HG03025 (cell line): ENCODE results near the gene MYO1A.

Experiments used
- ATAC-seq: cut with Tn5 transposase; IDR thresholded peaks from one replicate; pipeline ENCODE4 v1.9.1; 2021; ENCODE audit warnings: mild to moderate bottlenecking, moderate library complexity; ENCODE audit not compliant: unreplicated experiment, low FRiP score

The MYO1A gene

DNA sequence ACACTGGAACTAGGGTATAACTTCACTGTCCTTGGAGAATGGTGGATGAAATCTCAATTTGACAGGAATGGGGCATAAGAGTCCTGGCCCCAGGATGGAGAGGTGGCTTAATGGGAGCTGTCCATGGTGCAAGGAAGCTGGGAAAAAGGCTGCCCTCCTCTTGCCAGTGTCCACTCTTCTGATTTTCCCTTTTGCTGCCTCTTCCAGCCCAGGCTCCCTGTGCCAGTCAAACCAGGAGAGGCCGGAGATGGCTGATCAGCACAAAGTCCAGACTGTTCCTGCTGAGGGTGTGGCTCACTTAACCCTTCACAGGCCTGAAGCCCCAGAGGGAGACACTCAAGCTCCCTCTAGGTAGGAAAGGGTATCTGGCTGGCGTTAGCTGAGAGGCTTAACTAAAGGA, at the start of gene MYO1A:
TSS of gene MYO1A (minus strand) at position 240 of the 400 bp plus-strand sequence. CDS start 1,806 bp downstream, outside the sequence.
- no peak for ATAC-seq

DNA sequence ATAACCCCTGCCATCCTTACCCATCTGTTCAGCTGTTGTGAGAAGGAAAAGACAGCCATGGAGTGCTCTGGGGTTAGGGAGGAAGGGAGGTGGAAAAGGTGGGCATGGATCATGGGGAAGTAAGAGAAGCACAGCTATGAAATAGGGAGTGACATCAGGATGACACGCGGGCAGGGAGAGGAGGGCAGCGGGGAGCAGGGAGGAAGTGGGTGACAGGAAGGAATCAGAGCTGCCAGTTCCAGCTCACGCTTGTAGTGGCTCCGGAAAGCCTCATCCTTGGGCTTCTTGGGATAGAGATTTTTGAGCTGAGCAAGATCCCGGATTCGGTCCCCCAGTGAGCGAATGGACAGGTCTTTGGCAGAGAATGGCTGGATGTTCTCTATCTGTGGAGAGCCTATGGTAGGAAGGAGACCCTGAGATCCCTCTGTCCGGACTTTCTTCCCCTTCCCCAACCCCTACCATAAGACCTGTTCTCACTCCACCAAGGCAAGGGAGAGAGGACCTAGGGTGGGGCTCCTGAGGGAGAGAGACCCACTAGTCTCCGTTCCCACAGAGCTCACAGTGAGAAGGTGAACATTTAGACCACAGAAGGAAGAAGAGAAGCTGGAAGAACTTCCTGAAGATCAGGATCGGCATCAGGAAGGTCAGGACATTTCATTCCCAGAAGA, 49.3 kb upstream of the MYO1A start:
- ATAC-seq, result no peak

DNA sequence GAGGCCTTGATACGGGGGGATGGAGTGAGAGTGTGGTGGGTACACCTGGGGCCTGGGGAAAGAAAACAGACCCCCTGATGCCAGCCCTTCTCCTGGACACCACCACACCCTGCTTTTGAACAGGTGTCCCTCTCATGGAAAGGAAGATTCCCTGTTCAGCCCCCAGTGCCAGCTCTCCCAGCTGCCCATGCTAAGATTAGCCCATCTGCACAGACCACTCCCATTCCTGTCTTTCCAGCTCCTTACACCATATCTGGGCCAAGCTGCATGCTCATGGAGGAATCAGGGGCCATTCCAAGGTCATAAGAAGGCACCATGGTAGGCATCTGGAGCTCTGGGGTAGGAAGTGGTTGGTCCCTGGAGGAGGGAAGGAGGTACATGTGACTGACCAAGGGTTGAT, 48.6 kb upstream of the MYO1A start:
- no peak for ATAC-seq

DNA sequence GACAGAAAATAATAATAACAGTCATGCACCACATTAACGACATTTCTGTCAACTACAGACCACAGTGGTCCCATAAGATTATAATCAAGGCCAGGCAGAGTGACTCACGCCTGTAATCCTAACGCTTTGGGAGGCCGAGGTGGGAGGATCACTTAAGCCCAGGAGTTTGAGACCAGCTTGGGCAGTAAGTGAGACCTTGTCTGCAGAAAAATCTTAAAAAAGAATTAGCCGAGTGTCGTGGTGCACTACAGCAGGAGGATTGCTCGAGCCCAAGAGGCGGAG, 47.6 kb upstream of the MYO1A start:
- no peak for ATAC-seq

DNA sequence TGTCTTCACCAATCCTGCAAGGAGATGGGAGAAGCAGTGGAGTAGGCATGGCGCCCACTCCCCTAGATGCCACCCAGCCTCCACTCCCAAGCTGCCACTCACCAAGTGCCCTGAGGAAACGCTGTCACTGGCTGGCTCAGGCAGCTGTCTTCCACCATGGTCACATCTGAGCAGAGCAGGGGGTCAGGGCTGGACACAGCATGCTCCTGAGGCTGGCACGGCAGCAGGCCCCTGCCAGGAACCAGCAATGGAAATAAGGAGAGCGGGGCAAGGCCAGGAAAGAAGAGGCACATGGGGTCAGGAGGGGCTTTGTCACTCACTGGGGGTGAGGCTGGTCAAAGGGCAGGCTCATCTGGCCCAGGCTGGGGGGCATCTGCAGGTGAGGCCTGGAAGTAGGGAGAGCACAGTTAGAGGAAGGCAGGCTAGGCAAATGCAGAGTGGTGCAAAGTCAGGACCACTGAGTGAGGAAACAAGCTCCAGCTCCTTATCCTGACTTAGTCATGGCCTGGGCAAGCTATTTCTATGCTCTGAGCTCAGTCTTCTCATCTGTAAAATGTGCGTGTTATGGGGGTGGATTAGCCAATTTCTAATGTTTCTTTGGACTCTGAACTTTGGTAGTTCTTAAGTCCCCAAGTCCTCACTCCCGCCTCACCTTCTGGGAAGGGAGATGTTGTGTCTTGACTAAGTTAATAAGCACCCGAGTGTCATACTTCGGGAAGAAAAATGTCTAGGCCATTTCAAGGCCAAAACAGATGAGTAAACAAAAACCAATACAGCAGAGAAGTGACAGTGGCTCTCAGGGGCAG, 47.0 kb upstream of the MYO1A start:
- no peak for ATAC-seq

DNA sequence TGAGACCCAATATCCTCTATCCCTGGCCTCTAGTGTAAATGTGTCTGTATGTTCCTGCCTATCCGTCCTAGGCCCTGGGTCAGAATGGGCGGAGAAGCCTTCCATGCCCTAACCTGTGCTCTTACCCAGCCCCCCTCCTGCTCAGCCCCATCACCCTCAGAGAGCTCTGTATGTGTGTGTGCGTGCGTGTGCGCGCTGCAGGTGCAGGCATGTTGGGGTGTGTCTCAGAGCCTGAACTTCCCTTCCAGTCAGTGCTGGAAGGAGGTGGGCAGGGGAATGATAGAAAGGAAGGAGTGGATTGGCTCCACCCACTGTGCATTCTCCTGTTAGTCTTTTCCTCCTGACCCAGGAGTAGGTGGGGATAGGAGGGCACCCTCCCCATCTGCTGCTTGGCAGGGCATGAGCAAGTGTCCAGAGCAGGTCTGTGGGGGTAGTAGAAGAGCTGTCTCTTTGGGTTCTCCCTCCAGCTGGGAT, 46.2 kb upstream of the MYO1A start:
- no peak for ATAC-seq

DNA sequence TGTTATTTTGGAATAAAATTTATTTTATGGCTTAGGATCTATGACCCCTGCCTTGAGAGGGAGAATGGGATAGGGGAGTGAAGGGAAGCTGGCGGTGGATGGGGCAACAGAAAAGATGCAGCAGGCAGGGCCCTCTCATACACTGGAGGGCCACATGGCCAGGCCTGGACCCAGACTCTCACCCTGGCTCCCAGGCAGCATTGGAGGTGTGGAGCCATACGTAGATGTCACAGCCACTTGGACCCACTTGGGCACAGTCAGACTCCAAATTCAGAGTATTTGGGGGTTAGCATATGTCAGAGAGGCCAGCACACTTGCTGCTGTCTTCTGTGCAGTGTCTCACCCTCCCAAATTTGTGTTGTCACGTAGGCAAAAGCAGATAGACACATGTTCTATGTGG, 45.5 kb upstream of the MYO1A start:
- ATAC-seq, result no peak

DNA sequence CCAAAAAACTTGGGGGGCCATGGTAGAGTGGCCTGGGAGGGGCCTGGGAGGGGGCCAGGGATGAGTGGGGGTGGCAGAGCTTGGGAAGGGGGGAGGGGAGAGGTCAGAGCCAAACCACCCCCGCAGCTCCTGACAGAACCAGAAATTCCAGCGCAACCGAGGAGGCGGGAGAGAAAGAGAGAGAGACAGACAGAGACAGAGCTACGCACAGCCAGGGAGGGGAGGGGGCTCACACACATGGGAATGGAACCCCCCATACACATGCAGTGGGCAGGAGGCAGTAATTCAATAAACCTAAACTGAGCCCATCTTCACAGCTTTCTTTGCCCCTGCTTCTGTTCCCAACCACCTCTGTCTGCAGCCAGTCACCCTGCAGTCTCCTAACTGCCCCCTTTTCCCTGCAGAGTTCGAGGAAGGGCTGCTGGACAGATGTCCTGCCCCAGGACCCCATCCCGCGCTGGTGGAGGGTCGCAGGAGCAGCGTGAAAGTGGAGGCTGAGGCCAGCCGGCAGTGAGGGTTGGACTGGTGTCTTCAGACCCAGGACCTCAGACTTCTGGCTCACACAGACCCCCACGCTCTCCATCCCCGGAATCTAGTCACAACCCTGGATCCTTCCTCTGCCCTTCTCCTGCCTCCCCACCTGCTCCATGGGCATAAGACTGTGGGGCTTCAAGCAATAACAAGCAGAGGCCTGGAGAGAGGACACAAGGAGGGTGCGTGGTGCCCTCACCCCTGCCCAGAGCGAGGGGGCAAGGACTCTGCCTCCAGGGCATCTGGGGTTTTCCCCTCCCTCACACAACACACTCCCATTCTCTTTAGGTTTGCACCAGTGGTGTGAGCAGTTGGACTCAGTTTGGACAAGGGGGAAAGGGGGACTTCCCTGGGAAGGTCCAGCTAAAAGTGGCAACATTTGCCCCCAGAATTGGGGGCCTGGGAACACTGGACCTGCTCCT, 44.6 kb upstream of the MYO1A start:
- no peak for ATAC-seq

DNA sequence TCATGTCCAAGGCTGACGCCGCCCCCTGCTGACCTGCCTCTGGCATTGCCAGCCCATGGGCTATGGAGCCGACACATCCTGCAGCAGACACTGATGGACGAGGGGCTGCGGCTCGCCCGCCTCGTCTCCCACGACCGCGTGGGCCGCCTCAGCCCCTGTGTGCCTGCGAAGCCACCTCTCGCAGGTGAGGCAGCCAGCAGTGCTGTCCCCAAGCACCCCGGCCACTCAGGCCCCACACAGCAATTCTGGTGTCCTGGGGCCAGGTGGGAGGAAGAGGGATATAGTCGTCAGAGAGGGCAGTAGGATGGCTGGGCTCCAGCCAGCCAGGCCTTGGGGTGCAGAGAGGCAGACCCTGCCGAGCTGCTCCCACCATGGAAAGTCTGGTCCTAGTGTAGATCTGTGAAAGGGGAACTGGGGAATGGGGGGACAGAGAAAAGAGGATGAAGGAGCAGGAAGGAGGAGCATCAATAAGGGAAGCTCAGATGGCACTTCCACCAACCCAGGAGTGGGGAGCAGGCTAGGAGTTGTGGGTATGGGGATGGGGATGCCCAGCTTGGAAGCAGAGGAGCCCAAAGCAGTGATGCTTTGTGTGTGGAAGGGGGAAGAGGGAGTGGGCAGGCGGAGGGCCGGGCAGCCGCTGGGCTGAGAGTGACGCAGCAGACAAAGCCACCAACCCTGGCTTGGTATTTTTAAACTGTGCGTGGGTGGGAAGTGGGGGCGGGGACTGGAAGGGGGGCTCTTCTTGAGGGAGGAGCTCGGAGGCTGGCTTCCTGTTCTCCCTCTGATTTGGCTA, 43.7 kb upstream of the MYO1A start:
- no peak for ATAC-seq

DNA sequence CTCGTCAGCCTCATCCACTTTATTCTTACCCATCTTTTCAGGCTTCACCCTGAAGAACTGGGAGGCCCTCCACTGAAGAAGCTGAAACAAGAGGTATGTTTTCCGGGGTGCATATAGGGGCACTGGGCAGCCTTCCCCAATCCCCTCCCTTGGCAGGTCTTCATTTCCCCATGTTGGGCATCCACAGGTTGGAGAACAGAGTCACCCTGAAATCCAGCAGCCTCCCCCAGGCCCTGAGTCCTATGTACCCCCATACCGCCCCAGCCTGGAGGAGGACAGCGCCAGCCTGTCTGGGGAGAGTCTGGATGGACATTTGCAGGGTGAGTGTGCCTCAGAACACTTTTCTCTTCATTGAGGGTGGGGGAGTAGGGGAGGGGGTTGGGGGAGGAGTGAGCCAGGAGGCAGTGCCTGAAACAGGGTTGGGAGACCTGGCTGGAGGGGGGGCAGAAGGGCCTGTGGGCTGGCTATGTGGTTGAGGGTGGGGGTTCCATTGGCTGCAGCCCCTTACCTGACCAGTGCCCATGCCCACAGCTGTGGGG, 43.0 kb upstream of the MYO1A start:
- ATAC-seq, result no peak

DNA sequence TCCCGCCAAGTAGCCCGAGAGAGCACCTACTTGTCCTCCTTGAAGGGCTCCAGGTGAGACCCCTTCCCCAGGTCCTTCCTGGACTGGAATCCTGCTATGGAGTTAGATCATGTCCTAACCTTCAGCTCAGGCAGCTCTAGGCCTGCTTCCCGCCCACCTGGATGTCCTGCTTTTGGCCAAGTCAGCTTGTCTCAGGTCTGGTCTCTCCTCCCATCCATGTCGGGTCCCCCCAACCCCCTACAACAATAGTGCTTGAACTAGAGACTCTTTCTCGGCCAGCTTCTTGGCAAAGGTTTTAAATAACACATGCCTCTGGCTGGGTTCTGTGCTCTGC, 42.6 kb upstream of the MYO1A start:
- no peak for ATAC-seq

DNA sequence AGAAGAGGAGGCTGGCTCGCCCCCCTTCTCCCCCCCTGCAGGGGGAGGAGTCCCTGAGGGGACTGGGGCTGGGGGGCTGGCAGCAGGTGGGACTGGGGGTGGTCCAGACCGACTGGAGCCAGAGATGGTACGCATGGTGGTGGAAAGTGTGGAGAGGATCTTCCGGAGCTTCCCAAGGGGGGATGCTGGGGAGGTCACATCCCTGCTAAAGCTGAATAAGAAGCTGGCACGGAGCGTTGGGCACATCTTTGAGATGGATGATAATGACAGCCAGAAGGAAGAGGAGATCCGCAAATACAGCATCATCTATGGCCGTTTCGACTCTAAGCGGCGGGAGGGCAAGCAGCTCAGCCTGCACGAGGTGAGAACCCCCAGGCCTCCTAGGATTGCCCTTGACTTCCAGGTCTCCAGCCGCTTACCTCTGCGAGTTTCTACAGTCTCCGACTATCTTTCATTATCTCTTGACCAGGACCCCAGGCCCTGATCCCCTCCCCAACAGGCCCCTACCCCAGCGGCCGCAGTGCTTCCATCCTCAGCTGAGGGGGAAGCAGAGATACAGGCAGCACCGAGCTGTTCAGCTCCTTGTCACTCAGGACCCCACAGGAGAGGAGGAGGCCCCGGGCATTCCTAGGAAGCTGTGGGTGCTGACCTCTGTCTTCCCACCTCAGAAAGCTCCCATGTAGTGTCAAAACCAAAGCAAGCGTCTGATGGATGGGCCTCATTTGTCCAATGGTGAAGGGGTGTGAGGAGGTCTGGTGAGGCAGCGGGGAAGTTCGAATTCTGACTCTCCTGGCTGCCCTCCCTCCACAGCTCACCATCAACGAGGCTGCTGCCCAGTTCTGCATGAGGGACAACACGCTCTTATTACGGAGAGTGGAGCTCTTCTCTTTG, 42.0 kb upstream of the MYO1A start:
- no peak for ATAC-seq

DNA sequence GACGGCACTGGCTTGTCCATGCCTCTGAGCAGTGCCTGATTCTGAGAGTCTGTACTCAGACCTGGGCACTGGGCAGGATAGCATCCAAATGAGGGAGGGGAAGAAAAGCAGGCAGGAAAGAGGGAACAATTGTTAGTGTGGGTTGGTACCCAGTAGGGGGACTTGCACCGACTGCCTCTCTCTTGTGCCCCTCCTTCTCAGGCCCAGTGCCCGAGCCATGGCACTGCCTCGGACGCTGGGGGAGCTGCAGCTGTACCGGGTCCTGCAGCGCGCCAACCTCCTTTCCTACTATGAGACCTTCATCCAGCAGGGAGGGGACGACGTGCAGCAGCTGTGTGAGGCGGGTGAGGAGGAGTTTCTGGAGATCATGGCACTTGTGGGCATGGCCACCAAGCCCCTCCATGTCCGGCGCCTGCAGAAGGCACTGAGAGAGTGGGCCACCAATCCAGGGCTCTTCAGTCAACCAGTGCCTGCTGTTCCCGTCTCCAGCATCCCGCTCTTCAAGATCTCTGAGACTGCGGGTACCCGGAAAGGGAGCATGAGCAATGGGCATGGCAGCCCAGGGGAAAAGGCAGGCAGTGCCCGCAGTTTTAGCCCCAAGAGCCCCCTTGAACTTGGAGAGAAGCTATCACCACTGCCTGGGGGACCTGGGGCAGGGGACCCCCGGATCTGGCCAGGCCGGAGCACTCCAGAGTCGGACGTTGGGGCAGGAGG, 41.2 kb upstream of the MYO1A start:
- ATAC-seq, result no peak

DNA sequence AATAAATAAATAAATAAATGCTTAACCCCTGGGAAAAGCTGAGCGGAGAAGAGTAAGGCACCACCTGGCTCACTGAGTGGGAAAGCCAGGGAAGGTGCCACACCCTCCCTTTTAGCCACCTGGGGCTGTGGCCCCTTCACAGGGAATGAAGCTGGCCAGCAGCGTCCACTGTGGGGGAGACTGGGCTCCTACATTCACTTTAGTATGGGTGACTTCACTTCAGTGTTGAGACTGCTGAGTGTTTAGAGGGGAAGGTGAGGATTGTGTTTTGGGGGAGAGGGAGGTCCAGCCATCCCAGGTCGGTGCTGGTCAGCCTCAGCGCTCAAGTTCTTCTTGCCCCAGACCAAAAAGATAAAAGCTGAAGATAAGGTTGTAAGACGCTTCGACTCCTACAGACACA, 40.6 kb upstream of the MYO1A start:
- no peak for ATAC-seq

DNA sequence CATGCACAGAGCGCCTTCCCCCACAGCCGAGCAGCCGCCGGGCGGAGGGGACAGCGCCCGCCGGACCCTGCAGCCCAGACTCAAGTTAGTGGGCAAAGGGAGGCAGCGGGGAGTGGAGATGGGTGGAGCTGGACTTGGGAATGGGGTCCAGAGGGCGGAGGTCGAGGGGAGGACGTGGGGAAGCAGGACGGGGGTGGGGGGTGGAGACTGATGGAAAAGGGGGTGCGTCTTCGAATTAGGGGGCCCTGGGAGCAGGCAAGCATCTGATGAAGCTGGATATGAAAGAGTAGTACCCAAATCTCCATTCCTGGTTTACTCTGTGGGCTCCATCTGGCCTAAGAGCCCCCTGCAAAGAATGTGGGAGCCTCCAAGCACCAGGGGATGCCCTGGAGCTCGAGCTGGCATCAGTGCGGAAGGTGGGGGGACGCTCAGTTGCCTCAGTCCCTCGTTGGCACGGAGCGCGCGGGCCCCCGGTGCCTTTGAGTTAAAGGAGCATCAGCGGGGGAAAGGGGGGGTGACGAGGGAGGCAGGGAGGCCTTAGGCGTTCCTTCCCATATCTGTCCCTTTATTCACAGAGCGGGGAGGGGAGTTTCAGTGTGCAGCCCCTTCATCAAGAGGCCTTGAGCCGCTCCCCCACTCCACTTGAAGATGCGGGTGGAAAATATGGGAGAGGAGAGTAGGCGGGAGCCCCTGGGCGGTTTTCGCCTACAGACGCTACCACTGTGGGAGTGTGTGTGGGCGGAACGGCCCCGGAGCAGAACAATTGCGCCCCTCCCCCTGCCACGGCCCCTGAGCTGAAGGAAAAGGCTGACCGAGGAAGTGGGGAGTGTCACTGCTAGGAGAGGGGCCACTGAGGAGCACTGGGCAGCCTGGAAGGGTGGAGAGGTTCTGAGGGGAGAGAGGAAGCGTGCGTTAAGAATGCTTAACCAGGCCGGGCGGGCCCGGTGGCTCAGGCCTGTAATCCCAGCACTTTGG, 39.6 kb upstream of the MYO1A start:
- ATAC-seq, result no peak

DNA sequence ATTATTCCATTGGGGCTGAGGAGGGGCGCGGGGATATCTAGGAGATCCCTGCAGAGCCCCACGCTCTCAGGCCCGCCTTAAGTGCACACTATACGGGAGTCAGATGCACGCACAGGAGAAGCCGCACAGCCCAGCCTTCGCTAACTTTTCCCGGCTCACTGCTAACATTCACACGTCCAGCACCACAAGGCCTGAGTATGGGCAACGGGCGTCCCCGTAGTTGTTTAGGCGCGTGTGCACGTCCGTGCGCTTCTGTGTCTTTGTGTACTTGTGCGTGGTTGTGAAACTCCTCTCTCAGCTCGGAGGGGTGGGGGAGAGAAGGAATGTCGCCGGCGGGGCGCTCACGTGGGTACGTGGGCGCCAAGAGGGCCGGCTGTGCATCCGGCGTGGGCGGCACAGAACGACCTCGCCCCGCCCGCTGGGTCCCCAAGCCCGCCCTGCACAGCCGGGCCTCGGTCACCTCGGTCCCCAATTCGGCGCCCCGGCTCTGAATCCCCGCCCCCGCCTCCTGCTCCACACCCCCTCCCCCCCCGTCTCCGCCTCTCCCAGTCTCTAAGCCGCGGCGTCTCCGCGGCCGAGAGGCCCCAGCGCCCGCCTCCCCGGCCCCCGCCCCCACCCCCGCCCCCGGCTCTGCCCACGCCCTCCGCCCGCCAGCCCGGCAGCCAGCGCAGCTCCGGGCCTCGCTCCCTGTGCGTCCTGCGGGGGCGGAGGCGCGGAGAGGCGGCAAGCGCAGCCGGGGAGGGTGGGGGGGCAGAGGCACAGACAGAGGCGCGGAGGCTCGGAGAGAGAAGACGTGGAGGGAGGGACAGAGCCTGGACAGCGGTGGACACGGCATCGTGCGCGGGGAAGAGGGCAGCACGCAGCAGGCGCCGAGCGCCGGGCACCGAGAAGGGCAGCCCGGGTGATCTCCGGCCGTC, 38.7 kb upstream of the MYO1A start, which contains the start of gene NAB2:
TSS of gene NAB2 (plus strand) at position 761 of the 917 bp plus-strand sequence. CDS start 158 bp downstream, outside the sequence.
- ATAC-seq, result peak; percentile 49
